Measurements from ENCODE around the gene ARRDC3.

Gene ARRDC3

GRCh38 chr5:91419136-91419535, 36.0 kb upstream of the ARRDC3 start:
- no peak for TF ChIP-seq CTCF (conservative IDR thresholded peaks at IDR 0.05; ENCODE audit: control insufficient read depth, insufficient read depth, low read depth, low read length)
- DNase-seq (ENCODE audit: low read depth): no peak
- no peak overlapping the region for H3K4me3 ChIP-seq (ENCODE audit: control insufficient read depth, low read depth, low read length)

DNA sequence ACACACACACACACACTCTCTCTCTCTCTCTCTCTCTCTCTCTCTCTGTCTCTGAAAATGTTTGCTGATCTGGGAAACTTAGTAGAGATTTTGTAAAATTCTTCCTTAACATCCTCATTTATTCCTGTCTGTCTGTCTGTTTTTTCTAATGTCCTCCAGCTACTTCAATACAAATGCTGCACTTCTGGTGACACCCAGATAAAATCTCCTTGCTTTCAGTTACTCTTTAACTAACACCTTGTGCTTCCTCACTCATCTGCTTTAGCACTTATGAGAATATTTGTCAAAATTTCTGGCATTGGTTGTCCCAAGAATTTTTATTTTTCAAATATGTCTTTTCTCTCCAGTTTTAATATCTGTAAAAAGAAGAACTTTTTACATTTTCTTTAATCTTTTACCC, 35.0 kb upstream of the ARRDC3 start:
- no peak for TF ChIP-seq CTCF (conservative IDR thresholded peaks at IDR 0.05; ENCODE audit: control insufficient read depth, insufficient read depth, low read depth, low read length)
- no peak for DNase-seq (ENCODE audit: low read depth)
- no peak overlapping the region for H3K4me3 ChIP-seq (ENCODE audit: control insufficient read depth, low read depth, low read length)

- peak; percentile 19 for DNase-seq (ENCODE audit: low read depth)
- no peak overlapping the region for H3K4me3 ChIP-seq (ENCODE audit: control insufficient read depth, low read depth, low read length)
- TF ChIP-seq CTCF (conservative IDR thresholded peaks at IDR 0.05; ENCODE audit: control insufficient read depth, insufficient read depth, low read depth, low read length): no peak
These were observed 34.1 kb upstream of the ARRDC3 start for GRCh38 chr5:91417219-91417618.

DNA sequence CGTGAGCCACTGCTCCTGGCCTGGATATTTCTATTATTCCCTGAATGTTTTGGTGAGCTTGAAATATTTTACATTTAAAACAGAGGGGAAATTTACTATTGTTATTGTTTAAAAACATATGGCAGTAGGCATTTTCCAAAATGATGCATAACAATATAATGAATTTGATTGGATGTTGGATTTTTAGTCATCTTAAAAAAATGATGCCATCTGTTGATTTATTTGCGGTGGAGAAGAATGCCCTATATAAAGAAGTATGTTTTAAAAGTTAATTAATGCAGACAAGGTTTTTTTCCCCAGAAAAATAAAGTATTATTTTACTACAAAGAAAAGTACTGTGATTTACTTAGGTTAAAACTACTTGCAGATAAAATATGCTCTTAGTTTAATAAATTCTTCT, 33.4 kb upstream of the ARRDC3 start:
- TF ChIP-seq CTCF (conservative IDR thresholded peaks at IDR 0.05; ENCODE audit: control insufficient read depth, insufficient read depth, low read depth, low read length): no peak
- no peak for DNase-seq (ENCODE audit: low read depth)

DNA sequence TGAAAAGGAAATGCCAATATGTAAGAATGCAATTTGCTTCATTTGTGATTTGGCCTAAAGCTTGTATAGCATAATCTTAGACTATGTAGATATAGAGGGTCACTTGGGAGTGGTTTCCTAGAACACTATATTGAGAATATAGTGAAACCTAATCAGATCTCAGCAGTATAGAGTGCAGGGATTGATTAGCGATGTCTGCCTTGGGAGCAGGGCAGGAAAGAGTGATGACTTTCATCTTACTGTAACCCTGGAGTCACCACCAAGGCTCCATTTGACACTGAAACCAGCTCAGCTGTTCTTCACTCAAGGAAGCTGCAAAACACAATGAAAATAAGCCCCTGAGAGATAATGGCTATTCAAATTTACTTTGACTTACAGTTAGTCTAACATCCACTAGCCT, 26.2 kb upstream of the ARRDC3 start:
- no peak overlapping the region for H3K4me3 ChIP-seq (ENCODE audit: control insufficient read depth, low read depth, low read length)
- DNase-seq (ENCODE audit: low read depth): no peak
- TF ChIP-seq CTCF (conservative IDR thresholded peaks at IDR 0.05; ENCODE audit: control insufficient read depth, insufficient read depth, low read depth, low read length): no peak

More for the DNA sequence above, 33.4 kb upstream of the ARRDC3 start:
- no peak overlapping the region for H3K4me3 ChIP-seq (ENCODE audit: control insufficient read depth, low read depth, low read length)

GRCh38 chr5:91408710-91409109, 25.6 kb upstream of the ARRDC3 start:
- DNase-seq (ENCODE audit: low read depth): no peak
- no peak overlapping the region for H3K4me3 ChIP-seq (ENCODE audit: control insufficient read depth, low read depth, low read length)
- TF ChIP-seq CTCF (conservative IDR thresholded peaks at IDR 0.05; ENCODE audit: control insufficient read depth, insufficient read depth, low read depth, low read length): no peak

DNA sequence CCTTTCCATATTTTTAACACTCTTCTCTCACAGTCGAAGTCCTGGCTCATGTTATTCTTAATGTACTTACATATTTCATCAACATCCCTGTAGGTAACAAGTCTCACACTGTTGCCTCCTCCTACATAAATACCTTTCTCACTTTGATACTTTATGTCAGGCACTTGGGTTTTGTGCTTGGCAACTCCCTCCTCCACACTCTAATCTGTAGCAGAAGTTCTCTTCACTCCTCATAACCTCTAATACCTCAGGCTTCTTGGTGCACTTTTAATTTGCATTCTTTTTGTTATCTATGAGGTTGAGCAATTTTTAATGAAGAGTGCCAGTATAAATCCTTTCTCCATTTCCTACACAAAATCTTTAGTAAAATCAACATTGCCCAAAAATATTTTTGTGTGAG, 24.1 kb upstream of the ARRDC3 start:
- no peak for DNase-seq (ENCODE audit: low read depth)
- H3K4me3 ChIP-seq (ENCODE audit: control insufficient read depth, low read depth, low read length): no peak overlapping the region
- no peak for TF ChIP-seq CTCF (conservative IDR thresholded peaks at IDR 0.05; ENCODE audit: control insufficient read depth, insufficient read depth, low read depth, low read length)
